CD4-positive, alpha-beta T cell treated with Interferon gamma for 1 hour (primary cell): ENCODE data around the gene C5orf58.

Experiments
- DNase-seq: peaks from one replicate; pipeline ENCODE4 v3.0.0-alpha.2; 2020

The C5orf58 gene

GRCh38 chr5:170261528-170262043, 28.8 kb downstream of the C5orf58 start:
- DNase-seq = no peak

- DNase-seq = peak; percentile 47
These were observed 29.6 kb downstream of the C5orf58 start for GRCh38 chr5:170262061-170263045.

- no peak for DNase-seq
These were observed 31.1 kb downstream of the C5orf58 start for GRCh38 chr5:170263906-170264305.

GRCh38 chr5:170265522-170265921, 32.7 kb downstream of the C5orf58 start:
- DNase-seq = no peak

- peak; percentile 20 for DNase-seq
These were observed 34.0 kb downstream of the C5orf58 start for GRCh38 chr5:170266570-170267381.

GRCh38 chr5:170267431-170268152, 34.8 kb downstream of the C5orf58 start:
- DNase-seq = peak; percentile 82

- no peak for DNase-seq
These were observed 35.4 kb downstream of the C5orf58 start for GRCh38 chr5:170268153-170268689.

- DNase-seq = peak; percentile 49
These were observed 36.1 kb downstream of the C5orf58 start for GRCh38 chr5:170268884-170269283.

- DNase-seq = peak; percentile 57
These were observed 36.8 kb downstream of the C5orf58 start for GRCh38 chr5:170269579-170269978.

GRCh38 chr5:170270293-170271069, 37.7 kb downstream of the C5orf58 start:
- DNase-seq = peak; percentile 36

- DNase-seq = peak; percentile 67
These were observed 41.4 kb downstream of the C5orf58 start for GRCh38 chr5:170273968-170274710.

- peak; percentile 59 for DNase-seq
These were observed 42.7 kb downstream of the C5orf58 start for GRCh38 chr5:170275376-170275994.

- no peak for DNase-seq
These were observed 43.4 kb downstream of the C5orf58 start for GRCh38 chr5:170276140-170276539.

- no peak for DNase-seq
These were observed 45.1 kb downstream of the C5orf58 start for GRCh38 chr5:170277867-170278281.

- DNase-seq = peak; percentile 85
These were observed 46.0 kb downstream of the C5orf58 start for GRCh38 chr5:170278611-170279458.

- no peak for DNase-seq
These were observed 46.7 kb downstream of the C5orf58 start for GRCh38 chr5:170279459-170279817.

- DNase-seq = no peak
These were observed 47.3 kb downstream of the C5orf58 start for GRCh38 chr5:170280011-170280493.

GRCh38 chr5:170283296-170283695, 50.5 kb downstream of the C5orf58 start:
- no peak for DNase-seq

- DNase-seq = no peak
These were observed 51.4 kb downstream of the C5orf58 start for GRCh38 chr5:170284231-170284630.
